ENCODE measurements around the gene C6orf52.

The C6orf52 gene

GRCh38 chr6:10692965-10693538 lies 1.4 kb downstream of the C6orf52 start:
- TF ChIP-seq FOXM1 (IDR thresholded peaks at IDR 0.05; ENCODE audit: borderline replicate concordance, low read depth) = no peak
- no peak for TF ChIP-seq NFIC (IDR thresholded peaks at IDR 0.05)
- no peak for TF ChIP-seq TAF1 (IDR thresholded peaks at IDR 0.05; ENCODE audit: low read depth)
- TF ChIP-seq CEBPB (IDR thresholded peaks at IDR 0.05) = no peak

- no peak for TF ChIP-seq TEAD4 (IDR thresholded peaks at IDR 0.05)
- no peak for TF ChIP-seq EP300 (IDR thresholded peaks at IDR 0.05; ENCODE audit: borderline replicate concordance)
- no peak for TF ChIP-seq YY1 (IDR thresholded peaks at IDR 0.05; ENCODE audit: low read depth)
- TF ChIP-seq NFIC (IDR thresholded peaks at IDR 0.05) = no peak
- no peak for TF ChIP-seq RAD21 (IDR thresholded peaks at IDR 0.05; ENCODE audit: low read depth)
- no peak for TF ChIP-seq MAX (IDR thresholded peaks at IDR 0.05)
- TF ChIP-seq TCF12 (IDR thresholded peaks at IDR 0.05; ENCODE audit: low read depth) = no peak
- TF ChIP-seq EGR1 (IDR thresholded peaks at IDR 0.05) = no peak
- TF ChIP-seq USF1 (IDR thresholded peaks at IDR 0.05) = no peak
- no peak for TF ChIP-seq ZBTB7A (IDR thresholded peaks at IDR 0.05; ENCODE audit: low read depth)
- no peak for TF ChIP-seq CREB1 (IDR thresholded peaks at IDR 0.05; ENCODE audit: low read depth)
- TF ChIP-seq REST (IDR thresholded peaks at IDR 0.05; ENCODE audit: low read depth) = no peak
- no peak for TF ChIP-seq CEBPB (IDR thresholded peaks at IDR 0.05)
- TF ChIP-seq TAF1 (IDR thresholded peaks at IDR 0.05; ENCODE audit: low read depth) = no peak
- TF ChIP-seq FOXM1 (IDR thresholded peaks at IDR 0.05; ENCODE audit: borderline replicate concordance, low read depth) = no peak
Measured at GRCh38 chr6:10690651-10691445, 3.6 kb downstream of the C6orf52 start.

- TF ChIP-seq CREB1 (IDR thresholded peaks at IDR 0.05; ENCODE audit: low read depth) (no peak), EP300 (IDR thresholded peaks at IDR 0.05; ENCODE audit: borderline replicate concordance) (no peak), ZBTB7A (IDR thresholded peaks at IDR 0.05; ENCODE audit: low read depth) (no peak), REST (IDR thresholded peaks at IDR 0.05; ENCODE audit: low read depth) (no peak), YY1 (IDR thresholded peaks at IDR 0.05; ENCODE audit: low read depth) (no peak)
Measured at GRCh38 chr6:10687582-10687981, 6.8 kb downstream of the C6orf52 start.

GRCh38 chr6:10686901-10687300 lies 7.5 kb downstream of the C6orf52 start:
- no peak for TF ChIP-seq TAF1 (IDR thresholded peaks at IDR 0.05; ENCODE audit: low read depth)
- no peak for TF ChIP-seq TEAD4 (IDR thresholded peaks at IDR 0.05)
- no peak for TF ChIP-seq NFIC (IDR thresholded peaks at IDR 0.05)
- TF ChIP-seq YY1 (IDR thresholded peaks at IDR 0.05; ENCODE audit: low read depth) = no peak

GRCh38 chr6:10685092-10685915 lies 9.1 kb downstream of the C6orf52 start:
- TF ChIP-seq NFIC (IDR thresholded peaks at IDR 0.05) (no peak), EP300 (IDR thresholded peaks at IDR 0.05; ENCODE audit: borderline replicate concordance) (no peak), YY1 (IDR thresholded peaks at IDR 0.05; ENCODE audit: low read depth) (no peak), CEBPB (IDR thresholded peaks at IDR 0.05) (no peak), EGR1 (IDR thresholded peaks at IDR 0.05) (no peak), USF1 (IDR thresholded peaks at IDR 0.05) (no peak), FOXM1 (IDR thresholded peaks at IDR 0.05; ENCODE audit: borderline replicate concordance, low read depth) (no peak)

- TF ChIP-seq TCF12 (IDR thresholded peaks at IDR 0.05; ENCODE audit: low read depth) = no peak
- TF ChIP-seq EGR1 (IDR thresholded peaks at IDR 0.05) = no peak
- TF ChIP-seq TAF1 (IDR thresholded peaks at IDR 0.05; ENCODE audit: low read depth) = no peak
- no peak for TF ChIP-seq EP300 (IDR thresholded peaks at IDR 0.05; ENCODE audit: borderline replicate concordance)
- TF ChIP-seq MAX (IDR thresholded peaks at IDR 0.05) = no peak
- no peak for TF ChIP-seq TEAD4 (IDR thresholded peaks at IDR 0.05)
- no peak for TF ChIP-seq NFIC (IDR thresholded peaks at IDR 0.05)
- TF ChIP-seq USF1 (IDR thresholded peaks at IDR 0.05) = no peak
- TF ChIP-seq RAD21 (IDR thresholded peaks at IDR 0.05; ENCODE audit: low read depth) = no peak
- TF ChIP-seq ZBTB7A (IDR thresholded peaks at IDR 0.05; ENCODE audit: low read depth) = no peak
- no peak for TF ChIP-seq FOXM1 (IDR thresholded peaks at IDR 0.05; ENCODE audit: borderline replicate concordance, low read depth)
Measured at GRCh38 chr6:10684618-10685017, 9.8 kb downstream of the C6orf52 start.

Measured in Ishikawa (cell line).